BE2C (cell line): ENCODE measurements around the gene ACTL10.

ENCODE experiments used
- DNase-seq: peaks from one replicate; pipeline ENCODE4 v3.0.0-alpha.2; 2020
- H3K27me3 ChIP-seq: fragments of 250-450 bp; sonication (Bioruptor Pico); 2 replicates; pipeline ENCODE4 v1.5.1; 2020; ENCODE audit warnings: mild to moderate bottlenecking
- H3K36me3 ChIP-seq: fragments of 250-450 bp; sonication (Bioruptor Pico); 2 replicates; pipeline ENCODE4 v1.5.1; 2020; ENCODE audit warnings: mild to moderate bottlenecking
- H3K4me1 ChIP-seq: fragments of 250-450 bp; sonication (Bioruptor Pico); 2 replicates; pipeline ENCODE4 v1.5.1; 2020
- H3K4me3 ChIP-seq: 2 replicates; pipeline ENCODE4 v1.5.1; 2011; ENCODE audit warnings: low read depth, low read length
- H3K9me3 ChIP-seq: fragments of 250-450 bp; sonication (Bioruptor Pico); 2 replicates; pipeline ENCODE4 v1.5.1; 2020
- CTCF ChIP-seq: IDR thresholded peaks from 2 replicates; pipeline ENCODE4 v1.5.1; 2012; ENCODE audit warnings: mild to moderate bottlenecking, low read depth, low read length

Gene ACTL10

GRCh38 chr20:33681728-33682353 lies 15.1 kb downstream of the ACTL10 start:
- Histone ChIP-seq H3K36me3 (peaks cover 63% of the 10 kb centered on the region), H3K4me3 (no peak overlapping the region), H3K9me3 (no peaks in the 10 kb centered on the region), H3K4me1 (peaks cover 30% of the 10 kb centered on the region), H3K27me3 (no peaks in the 10 kb centered on the region)
- no peak for TF ChIP-seq CTCF
- DNase-seq: no peak

DNA sequence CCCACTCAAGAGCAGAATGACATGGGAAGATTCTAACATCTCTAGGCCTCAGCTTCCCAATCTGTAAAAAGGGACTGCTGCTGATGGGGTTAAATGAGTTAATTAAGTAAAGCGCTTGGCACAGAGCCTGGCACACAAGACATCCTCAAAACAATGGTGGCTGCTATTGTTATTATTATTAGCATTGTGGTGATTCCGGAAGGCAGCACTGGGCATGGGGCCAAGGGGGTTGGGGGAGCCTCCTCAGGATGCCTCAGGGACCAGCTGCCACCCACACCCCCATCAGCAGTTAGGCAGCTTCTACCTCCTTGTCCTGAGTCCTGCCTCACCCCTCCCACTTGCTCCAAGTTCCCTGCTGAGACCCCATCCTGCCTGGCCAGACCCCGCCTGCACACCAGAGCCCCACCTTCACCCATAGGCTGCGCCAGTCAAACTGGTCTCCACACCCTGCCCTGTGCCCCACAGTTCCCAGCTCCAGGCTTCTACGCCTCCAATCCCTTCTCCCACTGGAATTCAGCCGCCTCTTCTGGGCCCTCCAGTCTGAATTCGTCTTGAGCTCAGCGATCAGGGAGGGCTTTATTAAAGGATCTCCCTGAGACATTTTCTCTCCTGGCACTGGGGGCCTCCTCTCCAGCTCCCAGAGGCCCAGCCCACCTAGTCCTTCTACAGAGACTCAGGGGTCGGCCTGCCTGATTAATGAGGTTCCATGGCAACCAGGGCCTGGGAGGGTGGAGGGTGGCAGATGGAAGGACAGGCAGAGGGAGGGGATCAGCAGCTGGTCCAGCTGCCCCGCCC lies 18.0 kb downstream of the ACTL10 start:
- Histone ChIP-seq H3K9me3 (no peaks in the 10 kb centered on the region), H3K27me3 (no peaks in the 10 kb centered on the region), H3K4me1 (peaks cover 13% of the 10 kb centered on the region), H3K36me3 (peaks cover 35% of the 10 kb centered on the region), H3K4me3 (peak overlapping the region; percentile 85)
- TF ChIP-seq CTCF: no peak
- peak; percentile 56 for DNase-seq

GRCh38 chr20:33685328-33686099 lies 18.8 kb downstream of the ACTL10 start:
- TF ChIP-seq CTCF: no peak
- Histone ChIP-seq H3K4me3 (peak overlapping the region; percentile 85), H3K27me3 (no peaks in the 10 kb centered on the region), H3K4me1 (peaks cover 13% of the 10 kb centered on the region), H3K36me3 (peaks cover 27% of the 10 kb centered on the region), H3K9me3 (no peaks in the 10 kb centered on the region)
- peak; percentile 92 for DNase-seq

GRCh38 chr20:33686100-33686983 lies 19.6 kb downstream of the ACTL10 start, which contains the start of gene E2F1:
E2F1 (minus strand) TSS chr20:33686385; CDS start chr20:33686264, 121 bp downstream.
- peak; percentile 12; the same call in 1 of the 2 replicates for TF ChIP-seq CTCF
- peak; percentile 99 for DNase-seq
- peak within 1 kb of the TSS; percentile 85 for H3K4me3 ChIP-seq
- H3K9me3 ChIP-seq: no peaks in the 10 kb centered on the region
- no peaks in the 10 kb centered on the region for H3K27me3 ChIP-seq
- peaks cover 13% of the 10 kb centered on the region for H3K4me1 ChIP-seq
- peaks cover 19% of the 10 kb centered on the region for H3K36me3 ChIP-seq

DNA sequence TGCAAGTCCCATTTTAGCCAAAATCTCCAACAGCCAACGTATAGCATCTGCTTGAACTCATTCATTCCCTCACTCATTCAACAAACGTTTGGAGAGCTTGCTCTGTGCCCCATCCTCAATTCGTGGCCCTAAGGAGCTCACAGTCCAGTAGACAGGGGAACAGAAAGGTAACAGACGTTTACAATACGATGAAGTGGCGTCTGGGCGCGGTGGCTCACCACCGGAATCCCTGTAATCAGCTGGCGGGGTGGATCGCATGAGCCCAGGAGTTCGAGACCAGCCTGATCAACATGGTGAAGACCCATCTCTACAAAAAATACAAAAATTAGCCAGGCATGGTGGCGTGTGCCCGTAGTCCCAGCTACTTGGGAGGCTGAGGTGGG lies 20.2 kb downstream of the ACTL10 start:
- no peak for TF ChIP-seq CTCF
- Histone ChIP-seq H3K9me3 (no peaks in the 10 kb centered on the region), H3K36me3 (peaks cover 16% of the 10 kb centered on the region), H3K27me3 (no peaks in the 10 kb centered on the region), H3K4me1 (peaks cover 13% of the 10 kb centered on the region), H3K4me3 (no peak overlapping the region)
- no peak for DNase-seq
